Hepatocyte (in vitro differentiated cells): ENCODE results near the gene RUNX1. TPM values are rescaled to one million over a fixed set of nuclear protein-coding genes. Genes with fewer than 3 reads are reported as not detected.

Experiments
- DNase-seq: peaks from one replicate; pipeline ENCODE4 v3.0.0-alpha.2; 2016; ENCODE audit warnings: low spot score
- H2AFZ ChIP-seq: fragments of 200-600 bp; sonication (generic); 2 replicates; pipeline ENCODE4 v1.6.0; 2016; ENCODE audit warnings: antibody characterized with exemption, mild to moderate bottlenecking
- H3K27ac ChIP-seq: fragments of 200-600 bp; sonication (generic); 2 replicates; pipeline ENCODE4 v1.5.1; 2016; ENCODE audit warnings: mild to moderate bottlenecking
- H3K27me3 ChIP-seq: fragments of 200-600 bp; sonication (generic); 2 replicates; pipeline ENCODE4 v1.6.1; 2016
- H3K36me3 ChIP-seq: fragments of 200-600 bp; sonication (generic); replicated peaks from 2 replicates; pipeline ENCODE4 v1.5.1; 2016; ENCODE audit warnings: low read depth; ENCODE audit not compliant: insufficient read depth
- H3K4me1 ChIP-seq: fragments of 200-600 bp; sonication (generic); 2 replicates; pipeline ENCODE4 v1.5.1; 2016; ENCODE audit warnings: mild to moderate bottlenecking, moderate library complexity; ENCODE audit not compliant: insufficient read depth
- H3K4me2 ChIP-seq: fragments of 200-600 bp; sonication (generic); 2 replicates; pipeline ENCODE4 v1.6.0; 2016
- H3K4me3 ChIP-seq: fragments of 200-600 bp; sonication (generic); 2 replicates; pipeline ENCODE4 v1.5.1; 2016; ENCODE audit warnings: mild to moderate bottlenecking
- H3K79me2 ChIP-seq: fragments of 200-600 bp; sonication (generic); 2 replicates; pipeline ENCODE4 v1.6.0; 2017; ENCODE audit warnings: mild to moderate bottlenecking
- H3K9me2 ChIP-seq: fragments of 200-600 bp; sonication (generic); replicated peaks from 2 replicates; pipeline ENCODE4 v1.6.0; 2017; ENCODE audit warnings: mild to moderate bottlenecking; ENCODE audit not compliant: insufficient read depth
- H3K9me3 ChIP-seq: fragments of 200-600 bp; sonication (generic); 2 replicates; pipeline ENCODE4 v1.5.1; 2016; ENCODE audit warnings: low read depth, mild to moderate bottlenecking
- H4K20me1 ChIP-seq: fragments of 200-600 bp; sonication (generic); 2 replicates; pipeline ENCODE4 v1.6.0; 2016; ENCODE audit warnings: mild to moderate bottlenecking; ENCODE audit not compliant: insufficient read depth, poor library complexity, severe bottlenecking
- CTCF ChIP-seq: fragments of 200-600 bp; sonication (generic); IDR thresholded peaks from 2 replicates; pipeline ENCODE4 v1.5.1; 2016; ENCODE audit warnings: antibody characterized with exemption, mild to moderate bottlenecking; ENCODE audit not compliant: poor library complexity
- EZH2 ChIP-seq: fragments of 200-600 bp; sonication (generic); IDR thresholded peaks from 2 replicates; pipeline ENCODE4 v1.6.1; 2016; ENCODE audit warnings: antibody characterized with exemption, mild to moderate bottlenecking, borderline replicate concordance
- EZH2phosphoT487 ChIP-seq: fragments of 200-600 bp; sonication (generic); IDR thresholded peaks from one replicate; pipeline ENCODE4 v1.6.1; 2018; ENCODE audit warnings: antibody characterized with exemption, mild to moderate bottlenecking, low read depth, moderate library complexity; ENCODE audit not compliant: unreplicated experiment, severe bottlenecking
- WGBS: methylation state at CpG from one replicate; pipeline ENCODE4 v1.1.6; 2016; ENCODE audit warnings: low lambda C conversion rate; ENCODE audit errors: missing lambda C conversion rate; 5-methylcytosine and 5-hydroxymethylcytosine counted together
- polyA plus RNA-seq: library from polyadenylated mRNA; unstranded; fragments of >200 nt; fragmentation: Nextera tagmentation; extraction: Ambion mirVana; gene quantifications from 2 replicates; pipeline ENCODE4 v1.2.1, GENCODE V29; 2016
- total RNA-seq: library from RNA; depleted of rRNA; stranded (reverse); fragments of >200 nt; gene quantifications from 2 replicates; pipeline ENCODE4 v1.2.3, GENCODE V29; 2014

The RUNX1 gene
- total and polyA plus RNA-seq, 2 experiments from 2014 or later, result 8.5 to 10.9 TPM

- Histone ChIP-seq H3K4me2 (no peak overlapping the region), H3K36me3 (no peaks in the 10 kb centered on the region), H3K9me3 (no peaks in the 10 kb centered on the region), H3K4me1 (no peaks in the 10 kb centered on the region), H4K20me1 (no peaks in the 10 kb centered on the region), H3K27me3 (no peaks in the 10 kb centered on the region), H3K4me3 (no peak overlapping the region), H3K27ac (no peak overlapping the region), H2AFZ (no peak overlapping the region), H3K9me2 (no peaks in the 10 kb centered on the region), H3K79me2 (no peaks in the 10 kb centered on the region)
- TF ChIP-seq CTCF, result no peak
- no peak for TF ChIP-seq EZH2
- TF ChIP-seq EZH2phosphoT487, result no peak
- whole genome bisulfite sequencing, result 42% methylated on average over 2 of the region's 2 CpGs
- no peak for DNase-seq
Observed at GRCh38 chr21:34774750-34775149, 274.4 kb downstream of the RUNX1 start.

- H4K20me1 ChIP-seq, result no peaks in the 10 kb centered on the region
- no peak for DNase-seq
- WGBS, result 54% methylated on average over 6 of the region's 6 CpGs
- no peaks in the 10 kb centered on the region for H3K4me1 ChIP-seq
- no peaks in the 10 kb centered on the region for H3K79me2 ChIP-seq
- no peaks in the 10 kb centered on the region for H3K27me3 ChIP-seq
- no peak overlapping the region for H3K4me2 ChIP-seq
- no peaks in the 10 kb centered on the region for H3K9me2 ChIP-seq
- no peaks in the 10 kb centered on the region for H3K36me3 ChIP-seq
- no peak overlapping the region for H2AFZ ChIP-seq
- H3K9me3 ChIP-seq, result no peaks in the 10 kb centered on the region
- TF ChIP-seq EZH2 (no peak), CTCF (no peak), EZH2phosphoT487 (no peak)
- no peak overlapping the region for H3K4me3 ChIP-seq
- no peak overlapping the region for H3K27ac ChIP-seq
Observed at GRCh38 chr21:34771512-34772028, 277.5 kb downstream of the RUNX1 start.

- Histone ChIP-seq H3K4me1 (no peaks in the 10 kb centered on the region), H3K9me2 (no peaks in the 10 kb centered on the region), H3K79me2 (no peaks in the 10 kb centered on the region), H2AFZ (no peak overlapping the region), H3K27ac (no peak overlapping the region), H3K4me2 (no peak overlapping the region), H3K27me3 (no peaks in the 10 kb centered on the region), H3K4me3 (no peak overlapping the region), H3K9me3 (no peaks in the 10 kb centered on the region), H3K36me3 (no peaks in the 10 kb centered on the region), H4K20me1 (no peaks in the 10 kb centered on the region)
- TF ChIP-seq EZH2phosphoT487 (no peak), EZH2 (no peak), CTCF (no peak)
- 62% methylated on average over 4 of the region's 4 CpGs for whole genome bisulfite sequencing
- no peak for DNase-seq
Observed at GRCh38 chr21:34770576-34770975, 278.5 kb downstream of the RUNX1 start.

- 100% methylated on average over 3 of the region's 3 CpGs for WGBS
- Histone ChIP-seq H3K36me3 (no peaks in the 10 kb centered on the region), H3K27ac (no peak overlapping the region), H2AFZ (no peak overlapping the region), H3K9me3 (no peaks in the 10 kb centered on the region), H3K4me1 (no peaks in the 10 kb centered on the region), H3K4me2 (no peak overlapping the region), H3K27me3 (no peaks in the 10 kb centered on the region), H3K79me2 (no peaks in the 10 kb centered on the region), H3K4me3 (no peak overlapping the region), H4K20me1 (no peaks in the 10 kb centered on the region), H3K9me2 (no peaks in the 10 kb centered on the region)
- DNase-seq, result no peak
- no peak for TF ChIP-seq CTCF
- no peak for TF ChIP-seq EZH2
- TF ChIP-seq EZH2phosphoT487, result no peak
Observed at GRCh38 chr21:34768326-34768725, 280.8 kb downstream of the RUNX1 start.
